WI38 (cell line): ENCODE results near the gene SLAMF8.

Experiments used
- H3K4me3 ChIP-seq: 2 replicates; pipeline ENCODE4 v1.5.1; 2011; ENCODE audit warnings: low read depth, mild to moderate bottlenecking, control low read depth, low read length
- TF ChIP-seq, protein P1 (sequence below): IDR thresholded peaks from 2 replicates; pipeline ENCODE4 v1.5.1; 2012; ENCODE audit warnings: low read depth, mild to moderate bottlenecking, control low read depth, low read length

Gene SLAMF8

DNA sequence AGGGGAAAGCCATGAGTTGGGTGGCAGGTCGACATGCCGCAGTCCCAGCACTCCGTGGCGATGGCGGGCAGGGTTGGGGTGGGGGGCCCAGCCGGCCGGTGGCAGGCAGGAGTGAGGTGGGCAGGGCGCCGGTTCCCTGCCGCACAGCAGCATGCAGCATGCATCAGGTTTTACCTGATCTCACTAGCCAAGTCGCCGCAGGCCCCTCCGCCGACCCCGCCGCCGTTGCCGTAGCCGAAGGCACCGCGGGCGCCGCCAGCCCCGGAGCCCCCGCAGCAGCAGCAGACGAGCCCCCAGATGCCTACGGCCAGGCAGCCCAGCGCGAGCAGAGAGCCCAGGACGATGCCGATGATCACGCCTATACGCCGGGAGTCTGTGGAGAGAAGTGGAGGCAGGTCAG is 29.0 kb downstream of the SLAMF8 start:
- TF ChIP-seq, protein P1, sequence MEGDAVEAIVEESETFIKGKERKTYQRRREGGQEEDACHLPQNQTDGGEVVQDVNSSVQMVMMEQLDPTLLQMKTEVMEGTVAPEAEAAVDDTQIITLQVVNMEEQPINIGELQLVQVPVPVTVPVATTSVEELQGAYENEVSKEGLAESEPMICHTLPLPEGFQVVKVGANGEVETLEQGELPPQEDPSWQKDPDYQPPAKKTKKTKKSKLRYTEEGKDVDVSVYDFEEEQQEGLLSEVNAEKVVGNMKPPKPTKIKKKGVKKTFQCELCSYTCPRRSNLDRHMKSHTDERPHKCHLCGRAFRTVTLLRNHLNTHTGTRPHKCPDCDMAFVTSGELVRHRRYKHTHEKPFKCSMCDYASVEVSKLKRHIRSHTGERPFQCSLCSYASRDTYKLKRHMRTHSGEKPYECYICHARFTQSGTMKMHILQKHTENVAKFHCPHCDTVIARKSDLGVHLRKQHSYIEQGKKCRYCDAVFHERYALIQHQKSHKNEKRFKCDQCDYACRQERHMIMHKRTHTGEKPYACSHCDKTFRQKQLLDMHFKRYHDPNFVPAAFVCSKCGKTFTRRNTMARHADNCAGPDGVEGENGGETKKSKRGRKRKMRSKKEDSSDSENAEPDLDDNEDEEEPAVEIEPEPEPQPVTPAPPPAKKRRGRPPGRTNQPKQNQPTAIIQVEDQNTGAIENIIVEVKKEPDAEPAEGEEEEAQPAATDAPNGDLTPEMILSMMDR = no peak
- no peak overlapping the region for H3K4me3 ChIP-seq

DNA sequence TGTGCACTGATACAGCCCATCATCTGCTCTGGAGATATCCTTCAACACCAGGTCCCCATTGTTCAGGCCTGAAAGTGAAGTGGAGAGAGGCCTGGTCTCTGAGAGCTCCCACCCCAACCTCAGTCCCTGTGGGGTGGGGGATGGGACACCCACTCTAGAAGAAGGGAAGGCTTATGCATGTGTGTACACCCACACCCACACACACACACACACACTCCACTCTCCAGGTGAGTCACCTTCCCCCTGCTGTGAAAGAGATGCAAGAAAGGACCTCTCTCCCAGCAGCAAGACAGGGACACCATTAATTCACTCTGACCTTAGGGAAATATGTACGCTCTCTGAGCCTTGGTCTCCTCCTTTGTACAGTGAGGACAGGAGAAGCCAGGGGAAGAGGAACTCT is 29.9 kb downstream of the SLAMF8 start:
- TF ChIP-seq, protein P1 = no peak
- H3K4me3 ChIP-seq = no peak overlapping the region

DNA sequence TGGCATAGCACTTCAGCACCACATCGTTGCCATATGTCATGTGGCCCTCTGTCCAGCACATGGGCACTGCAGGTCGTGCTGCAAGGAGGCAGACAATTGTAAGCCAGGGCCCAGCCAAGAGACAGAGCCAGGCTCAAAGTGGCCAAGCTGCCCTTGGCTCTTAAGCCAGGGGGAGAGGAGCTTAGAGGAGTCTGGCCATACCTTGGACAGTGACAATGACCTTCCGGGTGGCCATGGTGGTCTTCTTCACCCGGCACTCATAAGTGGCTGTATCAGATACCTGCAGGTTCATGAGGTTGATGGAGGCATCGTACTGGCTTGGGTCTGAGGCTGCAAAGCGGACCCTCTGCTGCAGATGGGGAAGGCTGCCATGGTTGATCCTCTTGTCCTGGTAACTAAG is 31.2 kb downstream of the SLAMF8 start:
- TF ChIP-seq, protein P1 = no peak
- no peak overlapping the region for H3K4me3 ChIP-seq

DNA sequence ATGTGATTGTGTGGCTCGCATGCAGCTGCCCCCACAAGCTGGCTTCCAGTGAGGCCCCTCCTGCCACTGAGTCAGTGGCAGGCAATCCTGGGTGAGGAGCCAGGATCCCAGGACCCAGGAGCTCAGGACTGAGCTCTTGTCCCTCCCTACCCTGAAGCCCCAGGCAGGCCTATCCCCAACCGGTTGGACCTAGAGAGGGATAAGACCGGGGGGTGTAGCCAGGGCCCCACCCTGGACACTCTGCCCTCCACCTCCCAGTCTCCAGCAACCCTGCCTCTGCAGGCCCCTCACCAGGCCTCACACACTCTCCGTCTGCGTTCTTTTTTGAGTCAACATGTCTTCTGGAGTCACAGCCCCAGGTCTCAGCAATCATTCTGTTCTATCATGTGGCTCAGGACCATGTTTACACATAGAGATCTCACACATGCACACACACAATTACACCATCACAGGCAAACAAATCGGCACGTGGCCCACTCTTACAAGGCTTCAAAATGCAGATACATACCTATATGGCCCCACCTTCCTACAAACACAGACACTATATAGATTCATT is 33.2 kb downstream of the SLAMF8 start:
- H3K4me3 ChIP-seq = no peak overlapping the region
- TF ChIP-seq, protein P1 = no peak

DNA sequence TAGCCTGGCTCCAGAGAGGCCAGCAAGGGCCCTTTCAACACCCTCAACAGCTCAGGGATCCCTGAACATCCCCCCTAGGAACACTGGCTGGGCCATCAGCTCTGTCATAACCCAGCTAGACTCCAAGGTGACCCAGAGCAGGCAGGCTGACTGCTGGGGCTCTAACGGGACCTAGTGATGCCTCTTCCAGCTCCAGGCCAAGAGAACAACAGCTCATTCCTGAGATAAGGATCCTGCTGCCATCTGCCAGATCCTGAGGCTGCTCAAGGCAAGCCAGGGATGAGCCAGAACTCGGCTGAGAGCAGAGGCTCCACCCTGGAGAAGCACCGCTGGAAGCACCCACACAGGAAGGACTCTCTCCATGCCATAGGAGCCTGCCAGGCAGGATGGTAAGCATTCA is 33.8 kb downstream of the SLAMF8 start:
- no peak overlapping the region for H3K4me3 ChIP-seq
- TF ChIP-seq, protein P1 = no peak

DNA sequence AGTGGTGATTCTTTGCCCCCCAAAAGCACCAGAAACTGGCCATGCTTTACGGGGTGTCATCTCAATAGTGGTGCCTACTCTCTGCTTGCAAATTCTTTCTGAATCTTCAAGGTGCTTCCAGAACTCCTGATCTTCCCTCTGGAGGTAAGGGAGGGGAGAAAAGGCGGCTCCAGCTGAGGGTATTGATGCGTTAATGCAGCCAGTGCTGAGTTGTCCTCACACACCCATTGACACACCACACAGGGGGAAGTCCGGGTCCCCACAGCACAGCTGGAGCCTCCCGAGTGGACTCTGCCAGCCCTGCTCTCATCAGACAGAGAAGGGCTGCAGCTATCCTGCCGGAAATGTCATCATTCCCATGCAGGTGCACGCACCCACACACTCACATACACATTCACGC is 34.5 kb downstream of the SLAMF8 start:
- H3K4me3 ChIP-seq = no peak overlapping the region
- TF ChIP-seq, protein P1 = no peak

DNA sequence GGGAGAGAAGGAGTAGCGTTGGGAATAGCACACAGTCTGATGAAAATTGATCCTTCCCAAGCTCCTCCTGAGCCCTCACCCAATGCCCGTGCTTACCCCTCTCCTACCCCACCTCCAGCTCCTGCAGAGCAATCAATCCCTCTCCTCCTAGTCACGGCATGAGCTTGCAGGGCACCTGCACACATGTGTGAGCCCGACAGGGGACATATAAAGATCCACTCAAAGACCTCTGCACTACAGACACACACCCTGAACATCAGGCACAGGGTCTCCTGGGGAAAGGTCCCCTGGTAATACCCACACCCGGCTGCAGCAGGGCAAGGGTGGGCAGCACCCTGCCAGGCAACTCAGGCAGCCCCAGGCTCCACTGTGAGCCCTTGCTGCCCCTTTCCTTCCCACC is 35.4 kb downstream of the SLAMF8 start:
- no peak overlapping the region for H3K4me3 ChIP-seq
- TF ChIP-seq, protein P1 = no peak
